SKM-1 treated with dmso at 0.1 percent for 144 hours (cell line): Measurements from ENCODE around the gene NFE2.
"Not testable (repeated sequence)": the region's sequence is repeated elsewhere in the genome, so short reads cannot be mapped to it uniquely, and the experiment has no call there.

Source experiments
- DNase-seq: peaks from one replicate; lab custom pipeline; 2025; ENCODE audit not compliant: unreplicated experiment; lab: John Stamatoyannopoulos, UW

NFE2 gene

GRCh38 chr12:54284070-54284780 is 16.6 kb downstream of the NFE2 start:
- not testable (repeated sequence) for DNase-seq

GRCh38 chr12:54282949-54283593 is 17.7 kb downstream of the NFE2 start:
- DNase-seq = no peak

GRCh38 chr12:54281694-54282093 is 19.1 kb downstream of the NFE2 start:
- DNase-seq = not testable (repeated sequence)

- not testable (repeated sequence) for DNase-seq
Measured at GRCh38 chr12:54281261-54281638, 19.6 kb downstream of the NFE2 start.

- peak; percentile 94 for DNase-seq
Measured at GRCh38 chr12:54280468-54281260, 20.2 kb downstream of the NFE2 start, which contains the start of gene HNRNPA1. Gene HNRNPA1, plus strand, starts transcription at chr12:54280726. Its CDS starts 82 bp downstream, at chr12:54280808.

GRCh38 chr12:54279632-54280467 is 21.0 kb downstream of the NFE2 start, which contains the start of gene CBX5:
Gene CBX5, minus strand, starts transcription at chr12:54280122. Its CDS starts 22,472 bp downstream, at chr12:54257650.
- DNase-seq = peak; percentile 89

- DNase-seq = no peak
Measured at GRCh38 chr12:54279227-54279631, 21.6 kb downstream of the NFE2 start.

GRCh38 chr12:54277823-54278276 is 23.0 kb downstream of the NFE2 start:
- no peak for DNase-seq

- DNase-seq = no peak
Measured at GRCh38 chr12:54276368-54276767, 24.4 kb downstream of the NFE2 start.

- DNase-seq = no peak
Measured at GRCh38 chr12:54273981-54274380, 26.8 kb downstream of the NFE2 start.

GRCh38 chr12:54272214-54272613 is 28.6 kb downstream of the NFE2 start:
- no peak for DNase-seq

- no peak for DNase-seq
Measured at GRCh38 chr12:54270345-54270744, 30.5 kb downstream of the NFE2 start.

GRCh38 chr12:54266852-54267251 is 34.0 kb downstream of the NFE2 start:
- no peak for DNase-seq

GRCh38 chr12:54265364-54265812 is 35.4 kb downstream of the NFE2 start:
- no peak for DNase-seq

- no peak for DNase-seq
Measured at GRCh38 chr12:54262403-54262925, 38.4 kb downstream of the NFE2 start.

- no peak for DNase-seq
Measured at GRCh38 chr12:54261815-54262402, 38.9 kb downstream of the NFE2 start.

- DNase-seq = no peak
Measured at GRCh38 chr12:54259194-54260011, 41.4 kb downstream of the NFE2 start.

GRCh38 chr12:54258201-54258681 is 42.6 kb downstream of the NFE2 start:
- no peak for DNase-seq

GRCh38 chr12:54257332-54257731 is 43.5 kb downstream of the NFE2 start:
- no peak for DNase-seq
